HK-2 (cell line): ENCODE measurements around the gene KATNAL1.

Source experiments
- DNase-seq: peaks from one replicate; pipeline ENCODE4 v3.0.0-alpha.2; 2018; ENCODE audit not compliant: unreplicated experiment

KATNAL1 gene

GRCh38 chr13:30164146-30164545 lies 143.2 kb downstream of the KATNAL1 start:
- DNase-seq: no peak

GRCh38 chr13:30163441-30163840 lies 143.9 kb downstream of the KATNAL1 start:
- DNase-seq: no peak

- peak; percentile 68 for DNase-seq
These were observed 147.9 kb downstream of the KATNAL1 start for GRCh38 chr13:30159446-30159839.

DNA sequence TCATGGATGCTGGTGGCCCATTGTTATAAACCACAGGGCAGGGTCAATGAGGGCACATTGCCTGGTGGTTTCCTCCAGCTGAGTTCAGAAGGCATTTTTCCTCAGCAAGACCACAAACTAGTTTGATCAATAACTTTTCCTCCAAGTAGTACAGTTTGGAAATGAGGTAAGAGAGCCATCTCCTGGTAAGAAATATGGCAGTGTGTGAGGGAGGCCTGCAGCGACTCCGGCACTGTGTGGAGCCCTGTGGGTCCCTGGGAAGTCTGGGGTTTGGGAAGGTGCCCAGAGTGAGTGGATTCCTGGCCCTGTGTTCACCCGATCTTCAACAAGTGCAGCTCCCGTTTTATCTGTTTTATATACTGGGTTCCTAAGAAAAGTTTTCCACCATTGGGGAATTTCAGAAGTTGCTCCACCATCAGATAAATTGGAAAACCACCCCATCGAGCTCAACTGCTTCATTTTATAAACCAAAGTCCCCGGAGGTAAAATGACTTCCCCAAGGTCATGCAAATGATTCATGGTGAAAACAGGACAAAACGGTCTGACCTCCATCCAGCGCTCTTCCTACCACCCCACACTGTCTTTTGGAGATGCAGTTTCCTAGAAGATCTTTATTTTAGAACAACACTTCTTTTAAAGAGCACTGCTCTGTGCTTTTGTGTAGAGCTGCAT lies 148.4 kb downstream of the KATNAL1 start:
- DNase-seq: peak; percentile 63

GRCh38 chr13:30157616-30157993 lies 149.7 kb downstream of the KATNAL1 start:
- DNase-seq: no peak

DNA sequence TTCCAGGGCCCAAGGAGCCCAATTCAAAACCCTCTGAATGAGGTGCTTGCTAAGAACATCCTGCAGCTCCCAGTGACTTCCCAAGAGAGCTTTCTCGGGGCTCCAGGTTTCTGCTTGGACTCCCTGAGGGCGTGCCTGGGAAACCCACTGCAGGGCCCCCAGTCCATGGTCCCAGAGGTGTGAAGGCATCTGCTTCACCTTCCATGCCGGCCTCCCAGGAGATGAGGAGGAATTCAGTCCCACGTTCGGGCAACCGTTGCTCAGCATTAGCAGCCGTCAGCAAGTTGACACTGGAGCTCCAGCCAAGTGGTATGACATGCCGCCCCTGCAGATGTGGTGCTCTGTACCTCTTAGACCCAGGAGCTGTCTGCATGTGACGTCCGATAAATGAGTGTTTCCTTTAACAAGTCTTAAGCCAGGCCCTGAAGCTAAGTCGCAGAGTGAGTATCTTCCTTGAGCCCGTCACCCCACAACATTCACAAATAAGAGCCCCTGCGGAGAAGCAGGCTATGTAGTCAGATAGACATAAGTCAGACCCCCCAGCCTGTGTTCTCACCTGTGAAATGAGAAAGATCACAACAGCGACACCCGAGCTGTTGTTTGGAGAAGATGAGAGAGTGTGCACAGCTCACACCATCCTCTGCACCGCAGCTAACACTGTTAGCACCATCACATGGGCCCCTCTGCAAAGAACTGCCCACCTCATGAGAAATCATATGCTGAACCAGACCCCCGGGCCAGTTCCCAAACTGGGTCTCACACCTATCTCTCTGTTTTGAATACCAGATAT lies 150.3 kb downstream of the KATNAL1 start:
- DNase-seq: no peak

DNA sequence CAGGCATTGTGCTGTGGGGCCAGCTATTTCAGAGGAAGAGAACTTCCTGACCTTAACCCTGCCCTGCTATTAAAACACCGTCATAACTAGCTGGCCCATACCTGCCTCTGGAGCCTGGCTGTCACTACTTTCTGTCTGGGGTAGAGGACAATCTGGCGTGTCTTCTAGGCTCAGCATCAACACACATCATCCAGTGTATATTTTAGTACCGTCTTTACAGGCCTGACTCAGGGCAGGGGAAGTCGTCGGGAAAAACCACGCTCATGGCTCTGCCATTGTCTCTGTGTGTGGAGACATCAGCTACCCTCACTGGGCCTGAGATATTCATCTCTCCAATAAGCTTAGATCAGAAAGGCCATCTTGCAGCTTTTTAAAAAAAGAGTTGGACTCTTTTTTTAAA lies 151.1 kb downstream of the KATNAL1 start:
- no peak for DNase-seq

- no peak for DNase-seq
These were observed 152.4 kb downstream of the KATNAL1 start for GRCh38 chr13:30154931-30155330.

- DNase-seq: no peak
These were observed 152.8 kb downstream of the KATNAL1 start for GRCh38 chr13:30154531-30154930.

DNA sequence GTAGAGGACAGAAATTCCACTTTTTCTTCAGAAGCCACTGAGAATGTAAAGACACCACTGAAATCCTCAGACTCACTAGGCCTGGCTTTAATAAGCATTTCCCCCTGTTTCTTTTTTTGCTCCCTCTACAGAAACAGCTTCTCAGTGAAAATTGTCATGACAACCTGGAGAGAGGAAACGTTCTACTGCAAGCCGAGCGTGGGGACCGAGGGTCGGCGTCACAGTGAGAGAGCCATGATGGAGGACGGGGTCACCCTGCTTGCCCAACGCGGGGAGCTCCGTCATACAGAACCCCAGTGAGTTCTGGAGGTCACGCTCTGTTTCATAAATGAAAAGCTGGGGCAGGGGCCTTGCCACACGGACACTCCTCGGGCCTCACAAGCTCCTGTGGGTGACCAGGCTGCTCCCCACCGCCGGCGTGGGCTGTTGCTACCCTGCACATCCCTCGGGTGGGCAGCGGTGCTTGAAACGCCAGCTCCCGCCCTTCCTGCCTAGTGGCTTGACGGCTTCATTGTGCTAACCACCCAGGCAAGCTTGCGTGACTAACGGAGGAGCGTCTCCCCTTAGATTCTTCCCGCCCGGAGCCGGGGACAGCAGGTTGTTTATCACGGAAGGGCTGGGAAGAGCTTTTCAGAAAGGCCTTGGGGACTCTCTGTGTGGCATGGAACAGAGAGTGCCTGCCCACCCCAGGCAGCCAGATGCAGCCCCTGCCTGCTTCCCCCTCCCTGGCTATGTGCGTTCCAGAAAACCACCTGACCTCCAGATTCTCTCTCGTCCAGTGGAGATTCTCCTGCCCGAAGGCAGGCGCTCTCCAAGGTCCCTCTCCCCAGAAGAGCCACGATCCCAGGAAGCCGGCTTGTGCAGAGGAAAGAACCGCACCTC lies 153.6 kb downstream of the KATNAL1 start:
- peak; percentile 49 for DNase-seq
